GM19351 (cell line): Measurements from ENCODE around the gene PDE4DIP.
"Not testable (repeated sequence)": the region's sequence is repeated elsewhere in the genome, so short reads cannot be mapped to it uniquely, and the experiment has no call there.

Source experiments
- ATAC-seq: cut with Tn5 transposase; IDR thresholded peaks from one replicate; pipeline ENCODE4 v1.9.1; 2021; ENCODE audit warnings: mild to moderate bottlenecking, moderate library complexity; ENCODE audit not compliant: unreplicated experiment

Gene PDE4DIP

GRCh38 chr1:148869634-148869961, 25.4 kb downstream of the PDE4DIP start:
- ATAC-seq, result not testable (repeated sequence)

- not testable (repeated sequence) for ATAC-seq
Measured at GRCh38 chr1:148874408-148875388, 30.5 kb downstream of the PDE4DIP start.

- ATAC-seq, result not testable (repeated sequence)
Measured at GRCh38 chr1:148879812-148880416, 35.7 kb downstream of the PDE4DIP start.

- ATAC-seq, result not testable (repeated sequence)
Measured at GRCh38 chr1:148881261-148881660, 37.0 kb downstream of the PDE4DIP start.

- not testable (repeated sequence) for ATAC-seq
Measured at GRCh38 chr1:148885219-148885618, 41.0 kb downstream of the PDE4DIP start.

- ATAC-seq, result not testable (repeated sequence)
Measured at GRCh38 chr1:148886293-148886692, 42.1 kb downstream of the PDE4DIP start.

- ATAC-seq, result not testable (repeated sequence)
Measured at GRCh38 chr1:148888597-148888996, 44.4 kb downstream of the PDE4DIP start.

GRCh38 chr1:148889267-148890074, 45.2 kb downstream of the PDE4DIP start:
- not testable (repeated sequence) for ATAC-seq

- not testable (repeated sequence) for ATAC-seq
Measured at GRCh38 chr1:148890075-148890568, 45.9 kb downstream of the PDE4DIP start.

GRCh38 chr1:148894360-148895352, 50.4 kb downstream of the PDE4DIP start:
- ATAC-seq, result not testable (repeated sequence)

- ATAC-seq, result not testable (repeated sequence)
Measured at GRCh38 chr1:148900026-148900425, 55.8 kb downstream of the PDE4DIP start.

GRCh38 chr1:148900691-148901090, 56.5 kb downstream of the PDE4DIP start:
- not testable (repeated sequence) for ATAC-seq

- not testable (repeated sequence) for ATAC-seq
Measured at GRCh38 chr1:148901150-148901952, 57.1 kb downstream of the PDE4DIP start.

GRCh38 chr1:148901953-148902341, 57.7 kb downstream of the PDE4DIP start:
- ATAC-seq, result not testable (repeated sequence)

GRCh38 chr1:148909219-148909826, 65.1 kb downstream of the PDE4DIP start:
- ATAC-seq, result not testable (repeated sequence)

- not testable (repeated sequence) for ATAC-seq
Measured at GRCh38 chr1:148911303-148911928, 67.2 kb downstream of the PDE4DIP start.

GRCh38 chr1:148916222-148916621, 72.0 kb downstream of the PDE4DIP start:
- ATAC-seq, result not testable (repeated sequence)
